Stimulated activated CD4-positive, alpha-beta T cell treated with anti-CD3 and anti-CD28 coated beads, TNF-alpha, amount 100 ng/mL, for 4 hours (primary cell): ENCODE results near the gene KIF6.

ENCODE experiments used
- DNase-seq, 3 experiments: peaks; one replicate each; pipeline ENCODE4 v3.0.0-alpha.2; 2020; ENCODE audit warnings: low read depth in 3 of 3

KIF6 gene

GRCh38 chr6:39452306-39453145 is 272.7 kb downstream of the KIF6 start:
- no peak for DNase-seq

GRCh38 chr6:39451831-39452230 is 273.4 kb downstream of the KIF6 start:
- DNase-seq = no peak

- DNase-seq = no peak
Observed at GRCh38 chr6:39449022-39449421, 276.2 kb downstream of the KIF6 start.

- no peak for DNase-seq
Observed at GRCh38 chr6:39446909-39447308, 278.3 kb downstream of the KIF6 start.

GRCh38 chr6:39445667-39446066 is 279.5 kb downstream of the KIF6 start:
- no peak for DNase-seq

GRCh38 chr6:39444479-39445019 is 280.7 kb downstream of the KIF6 start:
- no peak for DNase-seq

GRCh38 chr6:39441986-39442385 is 283.2 kb downstream of the KIF6 start:
- no peak for DNase-seq

GRCh38 chr6:39441301-39441700 is 283.9 kb downstream of the KIF6 start:
- no peak for DNase-seq

GRCh38 chr6:39440039-39440426 is 285.2 kb downstream of the KIF6 start:
- DNase-seq = no peak

GRCh38 chr6:39439342-39440038 is 285.7 kb downstream of the KIF6 start:
- DNase-seq = no peak

- DNase-seq = no peak
Observed at GRCh38 chr6:39433630-39434029, 291.6 kb downstream of the KIF6 start.

- DNase-seq = no peak
Observed at GRCh38 chr6:39432330-39433025, 292.7 kb downstream of the KIF6 start.

- no peak for DNase-seq
Observed at GRCh38 chr6:39430871-39431523, 294.2 kb downstream of the KIF6 start.

- no peak for DNase-seq
Observed at GRCh38 chr6:39430446-39430845, 294.8 kb downstream of the KIF6 start.

GRCh38 chr6:39428816-39429215 is 296.4 kb downstream of the KIF6 start:
- DNase-seq = no peak

GRCh38 chr6:39428152-39428551 is 297.1 kb downstream of the KIF6 start:
- DNase-seq = no peak

- no peak for DNase-seq
Observed at GRCh38 chr6:39426073-39426456, 299.1 kb downstream of the KIF6 start.

GRCh38 chr6:39425346-39426072 is 299.7 kb downstream of the KIF6 start:
- no peak for DNase-seq

GRCh38 chr6:39424831-39425230 is 300.4 kb downstream of the KIF6 start:
- no peak for DNase-seq

- DNase-seq = no peak
Observed at GRCh38 chr6:39422238-39422637, 303.0 kb downstream of the KIF6 start.
